NB4 (cell line): ENCODE data around the gene CADPS2.
"Not testable (repeated sequence)": the region's sequence is repeated elsewhere in the genome, so short reads cannot be mapped to it uniquely, and the experiment has no call there.

Source experiments
- DNase-seq: peaks from one replicate; pipeline ENCODE4 v3.0.0; 2010; ENCODE audit warnings: low read depth
- H3K4me3 ChIP-seq: one replicate; pipeline ENCODE4 v1.5.1; 2011; ENCODE audit warnings: mild to moderate bottlenecking, low read depth, low read length, moderate library complexity
- CTCF ChIP-seq: IDR thresholded peaks from one replicate; pipeline ENCODE4 v1.5.1; 2012; ENCODE audit warnings: low read depth, low read length
- MAX ChIP-seq: IDR thresholded peaks from 2 replicates; pipeline ENCODE4 v1.6.1; 2011; ENCODE audit warnings: low read depth, low read length
- MYC ChIP-seq: IDR thresholded peaks from 2 replicates; pipeline ENCODE4 v1.6.1; 2011; ENCODE audit warnings: low read depth, low read length
- POLR2A ChIP-seq: IDR thresholded peaks from 2 replicates; pipeline ENCODE4 v1.6.1; 2011; ENCODE audit warnings: mild to moderate bottlenecking; ENCODE audit not compliant: insufficient read length; ENCODE audit errors: extremely low read depth

CADPS2 gene

GRCh38 chr7:122679813-122680212, 206.4 kb downstream of the CADPS2 start:
- no peak overlapping the region for H3K4me3 ChIP-seq
- no peak for DNase-seq
- TF ChIP-seq POLR2A (no peak), MAX (no peak), MYC (no peak), CTCF (no peak)

- not testable (repeated sequence) for H3K4me3 ChIP-seq, DNase-seq
Measured at GRCh38 chr7:122679269-122679709, 207.0 kb downstream of the CADPS2 start.

- DNase-seq, result no peak
- no peak overlapping the region for H3K4me3 ChIP-seq
- TF ChIP-seq MAX, result no peak
- TF ChIP-seq CTCF, result no peak
- no peak for TF ChIP-seq MYC
- no peak for TF ChIP-seq POLR2A
Measured at GRCh38 chr7:122677149-122677548, 209.1 kb downstream of the CADPS2 start.

GRCh38 chr7:122676466-122676865, 209.8 kb downstream of the CADPS2 start:
- TF ChIP-seq MYC (no peak), POLR2A (no peak), CTCF (no peak), MAX (no peak)
- H3K4me3 ChIP-seq, result no peak overlapping the region
- DNase-seq, result no peak

GRCh38 chr7:122675621-122676020, 210.6 kb downstream of the CADPS2 start:
- DNase-seq, result no peak
- H3K4me3 ChIP-seq, result no peak overlapping the region
- TF ChIP-seq POLR2A (no peak), CTCF (no peak), MYC (no peak), MAX (no peak)

- TF ChIP-seq MAX (no peak), POLR2A (no peak), MYC (no peak), CTCF (no peak)
- DNase-seq, result no peak
- no peak overlapping the region for H3K4me3 ChIP-seq
Measured at GRCh38 chr7:122675011-122675410, 211.2 kb downstream of the CADPS2 start.
